GM12892 (cell line): ENCODE measurements around the gene PRIM2.
"Not testable (repeated sequence)": the region's sequence is repeated elsewhere in the genome, so short reads cannot be mapped to it uniquely, and the experiment has no call there.

Experiments used
- POLR2A ChIP-seq: IDR thresholded peaks from 2 replicates; pipeline ENCODE4 v1.6.1; 2011; ENCODE audit warnings: low read depth, low read length, control low read depth
- POLR2AphosphoS5 ChIP-seq: IDR thresholded peaks from 2 replicates; pipeline ENCODE4 v1.6.1; 2011; ENCODE audit warnings: low read depth, low read length, control low read depth

DNA sequence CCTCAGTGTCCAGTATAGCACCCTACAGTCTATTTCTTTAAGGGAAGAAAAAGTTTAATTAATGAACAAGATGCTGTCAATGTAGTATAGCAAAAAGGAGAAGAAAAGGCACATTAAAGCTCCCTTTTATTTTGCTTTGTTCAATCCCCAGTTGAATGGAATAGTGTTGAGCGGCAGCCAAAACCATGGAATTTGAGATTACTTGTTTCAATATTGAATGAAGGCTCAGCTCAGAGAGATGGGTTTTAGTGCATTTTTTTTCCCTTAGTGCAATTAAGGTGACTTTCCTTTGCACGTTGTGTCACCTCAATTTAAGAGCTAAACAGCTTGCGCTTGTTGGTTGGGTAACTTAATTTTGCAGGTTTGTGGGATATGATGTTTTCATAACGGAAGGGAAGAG is 254.7 kb downstream of the PRIM2 start:
- TF ChIP-seq POLR2A, POLR2AphosphoS5: not testable (repeated sequence)
